Sigmoid colon (tissue), 4 donors: ENCODE results near the gene IZUMO1.

Experiments used
- EP300 ChIP-seq, 4 donors: sonication (generic); formaldehyde crosslinking; IDR thresholded peaks; one replicate each; pipeline ENCODE4 v1.6.1; 2017; ENCODE audit warnings: antibody characterized with exemption in 4 of 4
- POLR2A ChIP-seq, 2 donors: fragments of 450-650 bp; IDR thresholded peaks; one replicate each; pipeline ENCODE4 v1.6.1; 2016; ENCODE audit warnings: antibody characterized with exemption in 2 of 2, mild to moderate bottlenecking in 2 of 2, moderate library complexity in 2 of 2
- POLR2AphosphoS5 ChIP-seq, 4 donors: sonication (generic); formaldehyde crosslinking; IDR thresholded peaks; one replicate each; pipeline ENCODE4 v1.6.1; 2017; ENCODE audit warnings: antibody characterized with exemption in 4 of 4
- TF ChIP-seq, protein P1 (sequence below), 4 experiments: fragments of 450-650 bp in 3 of 4; fragments of 200-600 bp in 1 of 4; IDR thresholded peaks; one replicate each; pipeline ENCODE4 v1.5.1; 2016 to 2019; ENCODE audit warnings: antibody characterized with exemption in 4 of 4, mild to moderate bottlenecking in 3 of 4, moderate library complexity in 2 of 4

DNA sequence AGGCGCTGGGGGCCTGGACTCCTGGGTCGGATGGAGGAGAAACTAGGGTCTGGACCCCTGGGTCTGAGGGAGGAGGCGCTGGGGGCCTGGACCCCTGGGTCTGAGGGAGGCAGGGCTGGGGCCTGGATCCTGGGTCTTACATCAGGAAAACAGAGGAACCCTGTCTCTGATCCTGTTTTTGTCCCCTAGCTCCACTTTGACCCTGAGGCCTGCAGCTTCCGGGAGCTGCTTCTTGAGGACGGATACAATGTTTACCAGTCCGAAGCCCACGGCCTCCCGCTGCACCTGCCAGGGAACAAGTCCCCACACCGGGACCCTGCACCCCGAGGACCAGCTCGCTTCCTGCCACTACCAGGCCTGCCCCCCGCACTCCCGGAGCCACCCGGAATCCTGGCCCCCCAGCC is 11.0 kb upstream of the IZUMO1 start:
- TF ChIP-seq, protein P1, sequence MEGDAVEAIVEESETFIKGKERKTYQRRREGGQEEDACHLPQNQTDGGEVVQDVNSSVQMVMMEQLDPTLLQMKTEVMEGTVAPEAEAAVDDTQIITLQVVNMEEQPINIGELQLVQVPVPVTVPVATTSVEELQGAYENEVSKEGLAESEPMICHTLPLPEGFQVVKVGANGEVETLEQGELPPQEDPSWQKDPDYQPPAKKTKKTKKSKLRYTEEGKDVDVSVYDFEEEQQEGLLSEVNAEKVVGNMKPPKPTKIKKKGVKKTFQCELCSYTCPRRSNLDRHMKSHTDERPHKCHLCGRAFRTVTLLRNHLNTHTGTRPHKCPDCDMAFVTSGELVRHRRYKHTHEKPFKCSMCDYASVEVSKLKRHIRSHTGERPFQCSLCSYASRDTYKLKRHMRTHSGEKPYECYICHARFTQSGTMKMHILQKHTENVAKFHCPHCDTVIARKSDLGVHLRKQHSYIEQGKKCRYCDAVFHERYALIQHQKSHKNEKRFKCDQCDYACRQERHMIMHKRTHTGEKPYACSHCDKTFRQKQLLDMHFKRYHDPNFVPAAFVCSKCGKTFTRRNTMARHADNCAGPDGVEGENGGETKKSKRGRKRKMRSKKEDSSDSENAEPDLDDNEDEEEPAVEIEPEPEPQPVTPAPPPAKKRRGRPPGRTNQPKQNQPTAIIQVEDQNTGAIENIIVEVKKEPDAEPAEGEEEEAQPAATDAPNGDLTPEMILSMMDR (IDR thresholded peaks at IDR 0.05), result no peak
- no peak for TF ChIP-seq POLR2A (IDR thresholded peaks at IDR 0.05)
- no peak for TF ChIP-seq EP300 (IDR thresholded peaks at IDR 0.05)
- TF ChIP-seq POLR2AphosphoS5 (IDR thresholded peaks at IDR 0.05), result no peak
